DOHH2 (cell line): ENCODE measurements around the gene COX17.

Source experiments
- H3F3A ChIP-seq: fragments of 200-600 bp; sonication (generic), shearing (Covaris generic); 2 replicates; pipeline ENCODE4 v1.6.0; 2016; ENCODE audit warnings: antibody characterized with exemption, mild to moderate bottlenecking; ENCODE audit not compliant: control insufficient read depth, insufficient read depth
- H3K27ac ChIP-seq: fragments of 200-600 bp; sonication (generic); 2 replicates; pipeline ENCODE4 v1.5.1; 2014; ENCODE audit warnings: low read depth, mild to moderate bottlenecking, low read length, moderate library complexity
- H3K27me3 ChIP-seq: fragments of 200-600 bp; sonication (generic); 2 replicates; pipeline ENCODE4 v1.6.1; 2014; ENCODE audit warnings: mild to moderate bottlenecking, low read length, mixed read lengths; ENCODE audit not compliant: control insufficient read depth
- H3K36me3 ChIP-seq: fragments of 200-600 bp; sonication (generic); 2 replicates; pipeline ENCODE4 v1.6.1; 2014; ENCODE audit warnings: mild to moderate bottlenecking, low read length, moderate library complexity, mixed read lengths; ENCODE audit not compliant: control insufficient read depth
- H3K4me1 ChIP-seq: fragments of 200-600 bp; sonication (generic); 2 replicates; pipeline ENCODE4 v1.6.1; 2014; ENCODE audit warnings: mild to moderate bottlenecking, low read length, mixed read lengths; ENCODE audit not compliant: control insufficient read depth
- H3K4me2 ChIP-seq: fragments of 200-600 bp; sonication (generic); 2 replicates; pipeline ENCODE4 v1.6.0; 2014; ENCODE audit warnings: mild to moderate bottlenecking, low read length, moderate library complexity
- H3K4me3 ChIP-seq: fragments of 200-600 bp; sonication (generic); 2 replicates; pipeline ENCODE4 v1.5.1; 2014; ENCODE audit warnings: mild to moderate bottlenecking, low read length, mixed read lengths
- H3K79me2 ChIP-seq: fragments of 200-600 bp; sonication (generic); 2 replicates; pipeline ENCODE4 v1.6.1; 2014; ENCODE audit warnings: mild to moderate bottlenecking, low read length, mixed read lengths; ENCODE audit not compliant: control insufficient read depth
- H3K9me2 ChIP-seq: fragments of 200-600 bp; sonication (generic); replicated peaks from 2 replicates; pipeline ENCODE4 v1.6.1; 2014; ENCODE audit warnings: mild to moderate bottlenecking, low read length, mixed read lengths; ENCODE audit not compliant: control insufficient read depth
- H3K9me3 ChIP-seq: fragments of 200-600 bp; sonication (generic); 2 replicates; pipeline ENCODE4 v1.6.1; 2014; ENCODE audit warnings: antibody characterized with exemption, low read length, mixed read lengths; ENCODE audit not compliant: control insufficient read depth, insufficient read depth
- H4K20me1 ChIP-seq: fragments of 200-600 bp; sonication (generic); 2 replicates; pipeline ENCODE4 v1.6.0; 2014; ENCODE audit warnings: low read depth, mild to moderate bottlenecking, antibody characterized with exemption, low read length, moderate library complexity; ENCODE audit not compliant: control insufficient read depth, insufficient read depth
- EZH2phosphoT487 ChIP-seq: fragments of 200-600 bp; sonication (generic); IDR thresholded peaks from 2 replicates; pipeline ENCODE4 v1.6.1; 2017; ENCODE audit warnings: borderline replicate concordance, mild to moderate bottlenecking, antibody characterized with exemption, low read length, moderate library complexity, mixed read lengths
- TF ChIP-seq, protein P1 (sequence below): fragments of 200-600 bp; sonication (generic); IDR thresholded peaks from one replicate; pipeline ENCODE4 v1.5.1; 2014; ENCODE audit warnings: antibody characterized with exemption, mild to moderate bottlenecking, low read depth, low read length; ENCODE audit not compliant: poor library complexity, severe bottlenecking

The COX17 gene

GRCh38 chr3:119625451-119626153 is 51.6 kb downstream of the COX17 start:
- no peaks in the 10 kb centered on the region for H3K36me3 ChIP-seq
- H3K9me3 ChIP-seq, result no peaks in the 10 kb centered on the region
- H3K79me2 ChIP-seq, result no peaks in the 10 kb centered on the region
- peaks cover 48% of the 10 kb centered on the region for H3K27me3 ChIP-seq
- no peak overlapping the region for H3K4me3 ChIP-seq
- no peaks in the 10 kb centered on the region for H3F3A ChIP-seq
- no peak overlapping the region for H3K27ac ChIP-seq
- H3K9me2 ChIP-seq, result no peaks in the 10 kb centered on the region
- no peaks in the 10 kb centered on the region for H4K20me1 ChIP-seq
- no peak for TF ChIP-seq EZH2phosphoT487
- TF ChIP-seq, protein P1, sequence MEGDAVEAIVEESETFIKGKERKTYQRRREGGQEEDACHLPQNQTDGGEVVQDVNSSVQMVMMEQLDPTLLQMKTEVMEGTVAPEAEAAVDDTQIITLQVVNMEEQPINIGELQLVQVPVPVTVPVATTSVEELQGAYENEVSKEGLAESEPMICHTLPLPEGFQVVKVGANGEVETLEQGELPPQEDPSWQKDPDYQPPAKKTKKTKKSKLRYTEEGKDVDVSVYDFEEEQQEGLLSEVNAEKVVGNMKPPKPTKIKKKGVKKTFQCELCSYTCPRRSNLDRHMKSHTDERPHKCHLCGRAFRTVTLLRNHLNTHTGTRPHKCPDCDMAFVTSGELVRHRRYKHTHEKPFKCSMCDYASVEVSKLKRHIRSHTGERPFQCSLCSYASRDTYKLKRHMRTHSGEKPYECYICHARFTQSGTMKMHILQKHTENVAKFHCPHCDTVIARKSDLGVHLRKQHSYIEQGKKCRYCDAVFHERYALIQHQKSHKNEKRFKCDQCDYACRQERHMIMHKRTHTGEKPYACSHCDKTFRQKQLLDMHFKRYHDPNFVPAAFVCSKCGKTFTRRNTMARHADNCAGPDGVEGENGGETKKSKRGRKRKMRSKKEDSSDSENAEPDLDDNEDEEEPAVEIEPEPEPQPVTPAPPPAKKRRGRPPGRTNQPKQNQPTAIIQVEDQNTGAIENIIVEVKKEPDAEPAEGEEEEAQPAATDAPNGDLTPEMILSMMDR, result no peak
- no peaks in the 10 kb centered on the region for H3K4me1 ChIP-seq
- H3K4me2 ChIP-seq, result no peak overlapping the region

DNA sequence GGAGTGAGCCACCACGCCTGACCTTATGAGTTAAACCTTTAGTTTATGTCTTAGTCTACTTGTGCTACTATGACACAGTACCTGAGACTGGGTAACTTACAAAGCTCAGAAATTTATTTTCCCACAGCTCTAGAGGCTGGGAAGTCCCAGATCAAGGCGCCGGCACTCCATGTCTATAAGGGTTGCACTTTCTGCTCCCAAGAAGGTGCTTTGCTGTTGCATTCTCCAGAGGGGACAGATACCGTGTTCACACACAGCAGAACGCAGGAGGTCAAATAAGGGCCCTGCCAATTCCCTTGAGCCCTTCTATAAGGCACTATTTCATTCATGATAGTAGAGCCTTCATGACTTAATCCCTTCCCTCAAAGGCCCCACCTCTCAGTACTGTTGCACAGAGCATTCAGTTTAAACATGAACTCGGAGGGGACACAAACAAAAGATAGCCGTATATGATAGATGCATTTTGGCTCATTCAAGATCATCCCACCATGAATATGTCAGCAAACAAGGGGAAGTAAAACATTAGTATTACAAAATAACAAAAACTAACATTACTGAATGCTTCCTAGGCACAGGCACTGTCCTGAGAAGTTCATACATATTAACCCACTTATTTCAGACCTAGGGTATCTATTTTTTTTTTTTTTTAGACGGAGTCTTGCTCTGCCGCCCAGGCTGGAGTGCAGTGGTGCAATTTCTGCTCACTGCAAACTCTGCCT is 53.0 kb downstream of the COX17 start:
- no peak overlapping the region for H3K4me2 ChIP-seq
- no peaks in the 10 kb centered on the region for H4K20me1 ChIP-seq
- H3F3A ChIP-seq, result no peaks in the 10 kb centered on the region
- H3K27me3 ChIP-seq, result peaks cover 43% of the 10 kb centered on the region
- no peak overlapping the region for H3K4me3 ChIP-seq
- H3K4me1 ChIP-seq, result no peaks in the 10 kb centered on the region
- no peaks in the 10 kb centered on the region for H3K9me2 ChIP-seq
- no peaks in the 10 kb centered on the region for H3K79me2 ChIP-seq
- TF ChIP-seq EZH2phosphoT487, result no peak
- TF ChIP-seq, protein P1, result no peak
- no peak overlapping the region for H3K27ac ChIP-seq
- no peaks in the 10 kb centered on the region for H3K9me3 ChIP-seq
- no peaks in the 10 kb centered on the region for H3K36me3 ChIP-seq

DNA sequence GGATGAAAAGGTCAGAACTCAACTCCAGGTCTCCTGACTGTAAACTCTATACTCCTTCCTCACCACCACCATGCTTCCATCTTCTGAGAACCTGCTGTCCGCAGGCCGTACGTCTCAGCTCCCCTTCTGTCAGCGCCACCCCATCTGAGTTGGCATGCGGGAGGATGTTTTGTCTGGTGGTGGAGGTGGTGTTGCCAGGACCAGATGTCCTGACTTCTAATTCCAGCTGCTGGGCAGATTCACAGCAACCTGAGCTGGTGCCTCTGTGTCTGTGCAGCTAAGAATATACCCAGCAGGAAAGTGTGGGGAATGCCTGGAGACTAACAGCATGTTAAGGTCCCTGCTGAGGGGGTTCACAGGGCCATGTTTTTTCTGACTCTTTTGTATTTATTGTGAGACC is 56.3 kb downstream of the COX17 start:
- no peak overlapping the region for H3K4me3 ChIP-seq
- H4K20me1 ChIP-seq, result no peaks in the 10 kb centered on the region
- peaks cover 30% of the 10 kb centered on the region for H3K27me3 ChIP-seq
- no peaks in the 10 kb centered on the region for H3K36me3 ChIP-seq
- no peak overlapping the region for H3K27ac ChIP-seq
- no peaks in the 10 kb centered on the region for H3K4me1 ChIP-seq
- no peak overlapping the region for H3K4me2 ChIP-seq
- H3K9me2 ChIP-seq, result no peaks in the 10 kb centered on the region
- no peaks in the 10 kb centered on the region for H3K9me3 ChIP-seq
- no peaks in the 10 kb centered on the region for H3F3A ChIP-seq
- no peaks in the 10 kb centered on the region for H3K79me2 ChIP-seq
- no peak for TF ChIP-seq EZH2phosphoT487
- TF ChIP-seq, protein P1, result no peak
